Measurements from ENCODE around the gene NTSR1. TPM values are rescaled to one million over a fixed set of nuclear protein-coding genes. Genes with fewer than 3 reads are reported as not detected.

Gene NTSR1
- total RNA-seq, 4 donors from 2014 or later: 0.04 to 0.13 TPM; not detected in 2

- Histone ChIP-seq H3K4me1 (no peaks in the 10 kb centered on the region), H3K4me3 (no peak overlapping the region), H3K27ac (no peak overlapping the region), H3K9me3 (no peaks in the 10 kb centered on the region), H3K36me3 (no peaks in the 10 kb centered on the region), H3K27me3 (peaks cover 46 to 57% (median 57%) of the 10 kb centered on the region in 3 donors)
- DNase-seq (no peak), ATAC-seq (no peak)
- intact Hi-C loops (cut with DNase I; ENCODE audit: low total_unique reads): no loop called here
- no peak for TF ChIP-seq CTCF (IDR thresholded peaks at IDR 0.05 in 4 of 5, conservative IDR thresholded peaks at IDR 0.05 in 1 of 5)
- no peak for TF ChIP-seq POLR2A (IDR thresholded peaks at IDR 0.05)
- in situ Hi-C loops (cut with MboI; ENCODE audit: low sequenced_read_pairs in 4 of 4): no loop called here
Measured at GRCh38 chr20:62706344-62706743, 2.3 kb upstream of the NTSR1 start.

- Histone ChIP-seq H3K27me3 (peaks cover 52 to 63% (median 62%) of the 10 kb centered on the region in 3 donors), H3K4me3 (no peak overlapping the region), H3K27ac (no peak overlapping the region), H3K4me1 (no peaks in the 10 kb centered on the region), H3K9me3 (no peaks in the 10 kb centered on the region), H3K36me3 (no peaks in the 10 kb centered on the region)
- ATAC-seq (no peak), DNase-seq (no peak)
- in situ Hi-C loops (cut with MboI; ENCODE audit: low sequenced_read_pairs in 4 of 4) (no loop called here), intact Hi-C loops (cut with DNase I; ENCODE audit: low total_unique reads) (no loop called here)
- no peak for TF ChIP-seq CTCF (IDR thresholded peaks at IDR 0.05 in 4 of 5, conservative IDR thresholded peaks at IDR 0.05 in 1 of 5)
- no peak for TF ChIP-seq POLR2A (IDR thresholded peaks at IDR 0.05)
Measured at GRCh38 chr20:62706857-62707256, 1.8 kb upstream of the NTSR1 start.

GRCh38 chr20:62707276-62707920, 1.2 kb upstream of the NTSR1 start:
- no peaks in the 10 kb centered on the region for H3K4me1 ChIP-seq
- no peaks in the 10 kb centered on the region for H3K9me3 ChIP-seq
- intact Hi-C loops (cut with DNase I; ENCODE audit: low total_unique reads): no loop called here
- no peaks in the 10 kb centered on the region for H3K36me3 ChIP-seq
- peaks cover 54 to 63% (median 60%) of the 10 kb centered on the region in 3 donors for H3K27me3 ChIP-seq
- DNase-seq (no peak), ATAC-seq (no peak)
- H3K27ac ChIP-seq: no peak overlapping the region
- TF ChIP-seq POLR2A (IDR thresholded peaks at IDR 0.05) (no peak), CTCF (IDR thresholded peaks at IDR 0.05 in 4 of 5, conservative IDR thresholded peaks at IDR 0.05 in 1 of 5) (no peak)
- H3K4me3 ChIP-seq: no peak overlapping the region
- in situ Hi-C loops (cut with MboI; ENCODE audit: low sequenced_read_pairs in 4 of 4): no loop called here

- H3K4me1 ChIP-seq: no peaks in the 10 kb centered on the region
- in situ Hi-C loops (cut with MboI; ENCODE audit: low sequenced_read_pairs in 4 of 4): no loop called here
- ATAC-seq: no peak
- H3K27ac ChIP-seq: no peak overlapping the region
- no peaks in the 10 kb centered on the region for H3K36me3 ChIP-seq
- H3K27me3 ChIP-seq: peaks cover 51 to 60% (median 53%) of the 10 kb centered on the region in 3 donors
- no peak for DNase-seq
- intact Hi-C loops (cut with DNase I; ENCODE audit: low total_unique reads): no loop called here
- H3K9me3 ChIP-seq: no peaks in the 10 kb centered on the region
- H3K4me3 ChIP-seq: no peak overlapping the region
- no peak for TF ChIP-seq POLR2A (IDR thresholded peaks at IDR 0.05)
- TF ChIP-seq CTCF (IDR thresholded peaks at IDR 0.05 in 4 of 5, conservative IDR thresholded peaks at IDR 0.05 in 1 of 5): no peak
Measured at GRCh38 chr20:62707921-62708521, 615 bp upstream of the NTSR1 start.
